Measurements from ENCODE around the gene AIFM1. TPM values are rescaled to one million over a fixed set of nuclear protein-coding genes. Genes with fewer than 3 reads are reported as not detected.

Gene AIFM1
- 10 to 100 TPM; 56.1 to 58.9 TPM for total RNA-seq

- CTCF ChIA-PET: interaction anchor here (1.1 kb wide), 1 partner anchor 26 kb away, joined by 3 read pairs; no protein-coding TSS in a partner anchor
- POLR2A ChIA-PET: no interaction called here
Measured at GRCh38 chrX:130165703-130166502, at the start of gene AIFM1. AIFM1 (minus strand) TSS chrX:130165841; CDS start chrX:130165656, 185 bp downstream.

GRCh38 chrX:130213376-130213775, 47.7 kb upstream of the AIFM1 start:
- ChIA-PET CTCF (no interaction called here), POLR2A (no interaction called here)

GRCh38 chrX:130212371-130212770, 46.7 kb upstream of the AIFM1 start:
- ChIA-PET CTCF (no interaction called here), POLR2A (interaction anchor here (0.6 to 1.1 kb wide), 2 partner anchors 55 to 285 kb away, joined by 4 read pairs; no protein-coding TSS in a partner anchor)

- CTCF ChIA-PET: no interaction called here
- POLR2A ChIA-PET: interaction anchor here (0.6 to 1.1 kb wide), 3 partner anchors 38 to 284 kb away, joined by 3 to 4 read pairs (median 4); no protein-coding TSS in a partner anchor
Measured at GRCh38 chrX:130211415-130212186, 46.0 kb upstream of the AIFM1 start.

GRCh38 chrX:130204647-130205046, 39.0 kb upstream of the AIFM1 start:
- ChIA-PET POLR2A (no interaction called here), CTCF (interaction anchor here (1.0 to 1.1 kb wide), 2 partner anchors 9 to 16 kb away, joined by 3 read pairs; no protein-coding TSS in a partner anchor)

GRCh38 chrX:130197464-130197863, 31.8 kb upstream of the AIFM1 start:
- ChIA-PET CTCF (interaction anchor here (0.7 to 0.8 kb wide), 2 partner anchors 42 to 118 kb away, joined by 4 to 5 read pairs; no protein-coding TSS in a partner anchor), POLR2A (interaction anchor here (0.6 kb wide), 1 partner anchor 208 kb away, joined by 4 read pairs; no protein-coding TSS in a partner anchor)

GRCh38 chrX:130196466-130196865, 30.8 kb upstream of the AIFM1 start:
- POLR2A ChIA-PET: no interaction called here
- CTCF ChIA-PET: interaction anchor here (0.7 kb wide), 1 partner anchor 41 kb away, joined by 5 read pairs; no protein-coding TSS in a partner anchor

- ChIA-PET CTCF (interaction anchor here (0.5 to 2.7 kb wide), 4 partner anchors 111 to 590 kb away, joined by 3 to 24 read pairs (median 4); no protein-coding TSS in a partner anchor), POLR2A (no interaction called here)
Measured at GRCh38 chrX:130190801-130191200, 25.2 kb upstream of the AIFM1 start.

- CTCF ChIA-PET: no interaction called here
- POLR2A ChIA-PET: no interaction called here
Measured at GRCh38 chrX:130186651-130187050, 21.0 kb upstream of the AIFM1 start.

- POLR2A ChIA-PET: interaction anchor here (0.7 kb wide), 1 partner anchor 93 kb away, joined by 10 read pairs; no protein-coding TSS in a partner anchor
- CTCF ChIA-PET: no interaction called here
Measured at GRCh38 chrX:130184857-130185256, 19.2 kb upstream of the AIFM1 start.

GRCh38 chrX:130184168-130184567, 18.5 kb upstream of the AIFM1 start:
- POLR2A ChIA-PET: no interaction called here
- CTCF ChIA-PET: no interaction called here

- POLR2A ChIA-PET: no interaction called here
- CTCF ChIA-PET: no interaction called here
Measured at GRCh38 chrX:130179579-130180215, 14.1 kb upstream of the AIFM1 start.

GRCh38 chrX:130179170-130179569, 13.5 kb upstream of the AIFM1 start:
- CTCF ChIA-PET: interaction anchor here (0.8 kb wide), 1 partner anchor 99 kb away, joined by 3 read pairs; no protein-coding TSS in a partner anchor
- POLR2A ChIA-PET: no interaction called here

- CTCF ChIA-PET: interaction anchor here (1.4 to 1.7 kb wide), 2 partner anchors 15 to 98 kb away, joined by 3 to 4 read pairs; no protein-coding TSS in a partner anchor
- POLR2A ChIA-PET: interaction anchor here (0.9 kb wide), 1 partner anchor 95 kb away, joined by 3 read pairs; no protein-coding TSS in a partner anchor
Measured at GRCh38 chrX:130176942-130177341, 11.3 kb upstream of the AIFM1 start.

- ChIA-PET POLR2A (interaction anchor here (0.9 kb wide), 1 partner anchor 94 kb away, joined by 3 read pairs; no protein-coding TSS in a partner anchor), CTCF (interaction anchor here (1.4 to 1.7 kb wide), 2 partner anchors 16 to 97 kb away, joined by 3 to 4 read pairs; no protein-coding TSS in a partner anchor)
Measured at GRCh38 chrX:130176354-130176776, 10.7 kb upstream of the AIFM1 start.

GRCh38 chrX:130174937-130175336, 9.3 kb upstream of the AIFM1 start:
- POLR2A ChIA-PET: no interaction called here
- CTCF ChIA-PET: interaction anchor here (1.2 to 4.2 kb wide), 2 partner anchors 56 to 95 kb away, joined by 3 to 11 read pairs; no protein-coding TSS in a partner anchor

GRCh38 chrX:130174045-130174704, 8.5 kb upstream of the AIFM1 start:
- CTCF ChIA-PET: interaction anchor here (1.1 to 4.2 kb wide), 3 partner anchors 18 to 94 kb away, joined by 3 to 11 read pairs (median 3); no protein-coding TSS in a partner anchor
- POLR2A ChIA-PET: interaction anchor here (1.1 to 1.4 kb wide), 2 partner anchors 37 to 53 kb away, joined by 3 read pairs; no protein-coding TSS in a partner anchor

- CTCF ChIA-PET: interaction anchor here (0.6 to 4.2 kb wide), 3 partner anchors 19 to 93 kb away, joined by 3 to 11 read pairs (median 3); no protein-coding TSS in a partner anchor
- POLR2A ChIA-PET: interaction anchor here (1.1 to 1.4 kb wide), 2 partner anchors 38 to 52 kb away, joined by 3 read pairs; no protein-coding TSS in a partner anchor
Measured at GRCh38 chrX:130173190-130173895, 7.7 kb upstream of the AIFM1 start.
